Spleen (tissue), 7 donors: ENCODE measurements around the gene PON3.

Experiments used
- POLR2A ChIP-seq, 3 donors: fragments of 450-650 bp; IDR thresholded peaks; one replicate each; pipeline ENCODE4 v1.5.1; 2017; ENCODE audit warnings: antibody characterized with exemption in 3 of 3, mild to moderate bottlenecking in 1 of 3
- POLR2AphosphoS5 ChIP-seq, 3 donors: sonication (generic); formaldehyde crosslinking; IDR thresholded peaks; one replicate each; pipeline ENCODE4 v1.5.1; 2017; ENCODE audit warnings: antibody characterized with exemption in 3 of 3
- TF ChIP-seq, protein P1 (sequence below), 11 experiments: fragments of 200-600 bp in 7 of 11; fragments of 450-650 bp in 4 of 11; sonication (generic) in 4 of 11; IDR thresholded peaks in 8 of 11; conservative IDR thresholded peaks in 3 of 11; 1 replicate in 7 of 11; 2 replicates in 4 of 11; pipeline versions ENCODE4 v1.4.0 to v1.8.0; 2016 to 2021; ENCODE audit warnings: antibody characterized with exemption in 11 of 11, inconsistent platforms in 4 of 11, mild to moderate bottlenecking in 1 of 11
- donor health status: DM: no; HTN: no; CAD: no; lungs with moderate emphysema.
- donor health status: DM: no; HTN: no; CAD: no.
- donor health status: DM: no; HTN: no; CAD: no.

DNA sequence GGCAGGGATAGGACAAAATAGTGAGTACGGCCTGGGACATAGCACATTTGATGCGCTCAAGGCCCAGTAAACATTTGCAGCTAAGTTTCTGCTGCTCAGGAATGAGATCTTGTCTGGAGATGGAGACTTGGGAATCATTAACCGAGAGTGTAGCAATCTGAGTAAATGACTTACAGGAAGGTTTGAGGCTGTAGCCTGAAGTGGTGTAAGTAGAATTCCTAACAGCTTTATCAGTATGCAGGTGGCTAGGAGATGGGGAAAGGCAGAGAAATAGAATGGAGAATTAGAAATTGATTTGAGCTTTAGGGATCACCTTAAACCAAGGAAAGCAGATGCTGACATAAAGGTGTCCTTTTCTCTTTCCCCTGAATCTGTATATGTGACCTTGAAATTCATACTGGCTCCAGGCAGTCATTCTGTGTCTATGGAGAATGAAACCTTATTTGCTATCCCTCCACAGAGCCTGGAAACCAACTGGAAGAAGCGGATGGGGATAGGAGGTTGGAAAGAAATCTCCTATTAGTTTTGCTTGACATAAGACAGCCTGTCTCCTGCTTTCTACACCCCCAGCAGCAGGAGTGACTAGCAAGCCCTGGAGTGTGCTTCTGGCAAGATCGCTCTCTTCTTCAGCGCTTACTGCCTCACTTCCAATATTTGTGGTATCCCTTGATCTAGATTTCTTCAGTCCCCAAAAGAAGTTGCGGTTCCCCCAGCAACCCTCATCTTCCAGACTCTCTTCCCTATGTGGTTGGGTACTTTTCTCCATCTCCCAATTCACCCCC lies 45.1 kb upstream of the PON3 start:
- TF ChIP-seq, protein P1, sequence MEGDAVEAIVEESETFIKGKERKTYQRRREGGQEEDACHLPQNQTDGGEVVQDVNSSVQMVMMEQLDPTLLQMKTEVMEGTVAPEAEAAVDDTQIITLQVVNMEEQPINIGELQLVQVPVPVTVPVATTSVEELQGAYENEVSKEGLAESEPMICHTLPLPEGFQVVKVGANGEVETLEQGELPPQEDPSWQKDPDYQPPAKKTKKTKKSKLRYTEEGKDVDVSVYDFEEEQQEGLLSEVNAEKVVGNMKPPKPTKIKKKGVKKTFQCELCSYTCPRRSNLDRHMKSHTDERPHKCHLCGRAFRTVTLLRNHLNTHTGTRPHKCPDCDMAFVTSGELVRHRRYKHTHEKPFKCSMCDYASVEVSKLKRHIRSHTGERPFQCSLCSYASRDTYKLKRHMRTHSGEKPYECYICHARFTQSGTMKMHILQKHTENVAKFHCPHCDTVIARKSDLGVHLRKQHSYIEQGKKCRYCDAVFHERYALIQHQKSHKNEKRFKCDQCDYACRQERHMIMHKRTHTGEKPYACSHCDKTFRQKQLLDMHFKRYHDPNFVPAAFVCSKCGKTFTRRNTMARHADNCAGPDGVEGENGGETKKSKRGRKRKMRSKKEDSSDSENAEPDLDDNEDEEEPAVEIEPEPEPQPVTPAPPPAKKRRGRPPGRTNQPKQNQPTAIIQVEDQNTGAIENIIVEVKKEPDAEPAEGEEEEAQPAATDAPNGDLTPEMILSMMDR (IDR thresholded peaks at IDR 0.05 in 8 of 11, conservative IDR thresholded peaks at IDR 0.05 in 3 of 11): no peak
- TF ChIP-seq POLR2A (IDR thresholded peaks at IDR 0.05): no peak
- no peak for TF ChIP-seq POLR2AphosphoS5 (IDR thresholded peaks at IDR 0.05)
